Measurements from ENCODE around the gene TMEM235. TPM values are rescaled to one million over a fixed set of nuclear protein-coding genes. Genes with fewer than 3 reads are reported as not detected.

Gene TMEM235
- total and polyA plus RNA-seq, 3 donors from 2014 or later, result not detected

- Histone ChIP-seq H3K27ac (no peak overlapping the region), H3K36me3 (ENCODE audit: low read depth, missing control alignments) (no peaks in the 10 kb centered on the region), H3K9me3 (no peaks in the 10 kb centered on the region), H3K27me3 (no peaks in the 10 kb centered on the region), H3K4me3 (no peak overlapping the region), H3K4me1 (no peaks in the 10 kb centered on the region)
- DNase-seq, result no peak
- intact Hi-C loops (cut with DNase I; ENCODE audit: low total_unique reads), result no loop called here
- TF ChIP-seq POLR2A (IDR thresholded peaks at IDR 0.05) (no peak), CTCF (IDR thresholded peaks at IDR 0.05) (no peak)
- WGBS, 2 donors, result 83 to 85% methylated on average over 12 to 20 of the region's 20 CpGs
Observed at GRCh38 chr17:78226759-78227454, 4.5 kb upstream of the TMEM235 start.

- intact Hi-C loops (cut with DNase I; ENCODE audit: low total_unique reads), result no loop called here
- Histone ChIP-seq H3K4me1 (no peaks in the 10 kb centered on the region), H3K4me3 (no peak overlapping the region), H3K9me3 (no peaks in the 10 kb centered on the region), H3K36me3 (ENCODE audit: low read depth, missing control alignments) (no peaks in the 10 kb centered on the region), H3K27ac (no peak overlapping the region), H3K27me3 (no peaks in the 10 kb centered on the region)
- whole genome bisulfite sequencing, 2 donors, result 90 to 95% methylated on average over 10 of the region's 10 CpGs
- TF ChIP-seq POLR2A (IDR thresholded peaks at IDR 0.05) (no peak), CTCF (IDR thresholded peaks at IDR 0.05) (no peak)
- no peak for DNase-seq
Observed at GRCh38 chr17:78227455-78227916, 3.9 kb upstream of the TMEM235 start.

- H3K36me3 ChIP-seq (ENCODE audit: low read depth, missing control alignments), result no peaks in the 10 kb centered on the region
- no peak for DNase-seq
- no peaks in the 10 kb centered on the region for H3K27me3 ChIP-seq
- H3K27ac ChIP-seq, result no peak overlapping the region
- WGBS, 2 donors, result 89 to 97% methylated on average over 4 of the region's 4 CpGs
- intact Hi-C loops (cut with DNase I; ENCODE audit: low total_unique reads), result no loop called here
- H3K9me3 ChIP-seq, result no peaks in the 10 kb centered on the region
- H3K4me1 ChIP-seq, result no peaks in the 10 kb centered on the region
- TF ChIP-seq POLR2A (IDR thresholded peaks at IDR 0.05), result no peak
- no peak for TF ChIP-seq CTCF (IDR thresholded peaks at IDR 0.05)
- no peak overlapping the region for H3K4me3 ChIP-seq
Observed at GRCh38 chr17:78228176-78228575, 3.3 kb upstream of the TMEM235 start.

DNA sequence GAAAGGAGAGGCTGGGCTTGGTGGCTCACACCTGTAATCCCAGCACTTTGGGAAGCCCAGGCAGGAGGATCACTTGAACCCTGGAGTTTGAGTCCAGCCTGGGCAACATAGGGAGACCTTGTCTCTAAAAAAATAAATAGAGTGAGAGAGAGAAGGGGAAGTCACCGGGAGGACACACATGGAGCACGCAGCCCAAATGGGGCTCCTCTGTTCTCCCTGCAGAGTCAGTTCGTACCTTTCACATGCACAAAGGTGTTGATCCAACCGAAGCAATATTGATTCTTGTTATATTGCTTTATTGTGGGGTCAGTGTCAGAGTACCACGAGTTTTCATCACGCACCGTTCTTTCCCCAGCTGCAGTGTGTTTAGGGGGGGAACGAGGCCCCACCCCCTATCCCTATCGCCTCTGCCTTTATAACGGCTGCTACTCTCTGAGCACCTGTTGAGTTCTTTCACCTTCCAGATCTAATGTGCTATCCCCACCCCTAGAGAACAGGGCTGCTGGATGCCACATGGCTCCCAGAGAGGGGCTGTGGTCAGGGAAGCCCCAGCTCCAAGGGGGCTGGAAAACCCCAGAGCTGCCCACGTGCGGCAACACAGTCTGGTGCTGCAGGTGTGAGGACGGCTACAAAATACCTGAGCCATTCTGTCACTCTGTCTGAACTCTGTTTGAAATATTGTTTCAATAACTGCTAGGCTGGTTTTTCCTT is 1.0 kb upstream of the TMEM235 start:
- no peak overlapping the region for H3K4me3 ChIP-seq
- H3K4me1 ChIP-seq, result no peaks in the 10 kb centered on the region
- intact Hi-C loops (cut with DNase I; ENCODE audit: low total_unique reads), result no loop called here
- H3K27me3 ChIP-seq, result no peaks in the 10 kb centered on the region
- no peak overlapping the region for H3K27ac ChIP-seq
- 76 to 83% methylated on average over 13 of the region's 13 CpGs for WGBS, 2 donors
- DNase-seq, result no peak
- H3K36me3 ChIP-seq (ENCODE audit: low read depth, missing control alignments), result no peaks in the 10 kb centered on the region
- no peak for TF ChIP-seq POLR2A (IDR thresholded peaks at IDR 0.05)
- TF ChIP-seq CTCF (IDR thresholded peaks at IDR 0.05), result no peak
- no peaks in the 10 kb centered on the region for H3K9me3 ChIP-seq
